ENCODE data around the gene TMUB1.

Gene TMUB1, protein sequence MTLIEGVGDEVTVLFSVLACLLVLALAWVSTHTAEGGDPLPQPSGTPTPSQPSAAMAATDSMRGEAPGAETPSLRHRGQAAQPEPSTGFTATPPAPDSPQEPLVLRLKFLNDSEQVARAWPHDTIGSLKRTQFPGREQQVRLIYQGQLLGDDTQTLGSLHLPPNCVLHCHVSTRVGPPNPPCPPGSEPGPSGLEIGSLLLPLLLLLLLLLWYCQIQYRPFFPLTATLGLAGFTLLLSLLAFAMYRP

DNA sequence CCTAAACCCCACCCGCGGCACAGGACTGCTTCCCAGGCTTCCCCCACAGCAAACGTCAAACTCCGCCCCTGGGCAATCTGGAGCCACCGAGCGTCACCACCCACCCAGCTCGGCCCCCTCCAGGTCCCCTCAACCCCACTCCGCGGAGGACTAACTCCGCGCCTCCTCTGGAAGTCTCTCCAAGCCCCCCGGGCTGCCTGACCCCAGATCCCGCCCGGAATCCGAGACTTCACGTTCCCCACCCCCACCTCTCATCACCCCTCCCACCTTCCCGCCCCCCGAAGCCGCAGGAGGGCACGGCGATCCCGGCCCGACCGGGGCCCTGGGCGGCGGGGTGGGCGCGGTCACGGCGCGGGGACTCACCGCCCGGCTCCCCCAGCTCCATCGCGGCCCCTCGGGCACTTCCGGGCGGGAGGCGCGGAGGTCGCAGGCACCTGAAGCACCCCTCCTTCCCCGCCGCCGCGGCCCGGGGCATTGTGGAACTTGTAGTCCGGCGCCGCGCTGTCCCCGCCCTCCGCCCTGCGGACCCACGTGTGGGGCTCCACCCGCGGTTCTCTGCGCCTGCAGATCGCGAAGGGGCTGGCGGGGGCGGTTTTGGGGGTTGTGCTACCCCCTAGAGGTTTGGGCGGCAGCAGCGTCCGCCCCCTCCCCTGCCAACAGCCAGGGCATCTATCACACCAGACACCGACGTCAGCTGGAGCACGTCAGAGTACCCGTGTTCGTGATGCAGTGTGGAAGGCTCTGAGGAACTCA lies at the start of gene TMUB1:
Gene TMUB1 (minus strand): TSS at position 423 of the 753 bp plus-strand sequence. CDS start 930 bp downstream, outside the sequence.
- H3K27ac ChIP-seq = peak within 1 kb of the TSS; percentile 100

DNA sequence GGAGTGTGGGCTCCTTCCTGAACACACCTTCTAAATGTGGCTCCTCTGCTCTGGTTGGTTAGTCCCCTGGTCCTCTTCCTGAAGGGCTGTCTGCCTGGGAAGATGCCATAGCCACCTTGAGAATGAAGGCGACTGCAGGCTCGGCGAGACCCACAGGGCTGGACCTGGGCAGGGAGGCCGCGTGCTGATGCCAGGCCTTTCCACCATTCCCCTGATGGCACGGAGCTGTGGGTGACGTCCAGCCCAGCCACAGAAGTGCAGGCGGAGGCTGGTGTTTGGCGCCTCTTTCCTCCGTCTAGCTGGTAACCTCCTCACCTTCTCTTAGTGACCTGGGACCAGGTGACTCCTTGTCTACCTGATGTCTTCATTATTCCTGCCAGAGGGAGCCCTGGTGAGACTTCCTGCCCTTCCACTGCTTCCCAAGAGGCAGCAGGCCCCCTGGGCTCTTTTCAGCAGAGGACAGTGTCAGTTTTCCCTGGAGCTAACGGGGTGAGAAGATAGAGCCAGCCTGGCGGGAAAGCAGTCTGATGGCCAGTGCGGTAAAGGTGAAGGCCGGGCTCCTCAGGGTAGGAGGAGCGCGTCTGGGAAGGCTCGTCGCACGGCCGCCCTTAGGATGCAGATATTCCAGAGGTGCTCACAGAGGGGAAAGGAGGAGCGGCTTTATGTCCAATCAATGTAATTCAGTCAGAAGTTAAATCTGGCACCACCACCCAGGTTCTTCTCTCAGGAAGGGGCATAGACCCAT lies 49.3 kb upstream of the TMUB1 start:
- no peak for TF ChIP-seq ZFX (IDR thresholded peaks at IDR 0.05; ENCODE audit: borderline replicate concordance)
- TF ChIP-seq, protein P1, sequence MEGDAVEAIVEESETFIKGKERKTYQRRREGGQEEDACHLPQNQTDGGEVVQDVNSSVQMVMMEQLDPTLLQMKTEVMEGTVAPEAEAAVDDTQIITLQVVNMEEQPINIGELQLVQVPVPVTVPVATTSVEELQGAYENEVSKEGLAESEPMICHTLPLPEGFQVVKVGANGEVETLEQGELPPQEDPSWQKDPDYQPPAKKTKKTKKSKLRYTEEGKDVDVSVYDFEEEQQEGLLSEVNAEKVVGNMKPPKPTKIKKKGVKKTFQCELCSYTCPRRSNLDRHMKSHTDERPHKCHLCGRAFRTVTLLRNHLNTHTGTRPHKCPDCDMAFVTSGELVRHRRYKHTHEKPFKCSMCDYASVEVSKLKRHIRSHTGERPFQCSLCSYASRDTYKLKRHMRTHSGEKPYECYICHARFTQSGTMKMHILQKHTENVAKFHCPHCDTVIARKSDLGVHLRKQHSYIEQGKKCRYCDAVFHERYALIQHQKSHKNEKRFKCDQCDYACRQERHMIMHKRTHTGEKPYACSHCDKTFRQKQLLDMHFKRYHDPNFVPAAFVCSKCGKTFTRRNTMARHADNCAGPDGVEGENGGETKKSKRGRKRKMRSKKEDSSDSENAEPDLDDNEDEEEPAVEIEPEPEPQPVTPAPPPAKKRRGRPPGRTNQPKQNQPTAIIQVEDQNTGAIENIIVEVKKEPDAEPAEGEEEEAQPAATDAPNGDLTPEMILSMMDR (IDR thresholded peaks at IDR 0.05) = no peak
- no peak overlapping the region for H3K27ac ChIP-seq

More for the DNA sequence above, at the start of gene TMUB1:
- TF ChIP-seq ZFX (IDR thresholded peaks at IDR 0.05; ENCODE audit: borderline replicate concordance) = no peak
- TF ChIP-seq, protein P1 (IDR thresholded peaks at IDR 0.05) = no peak

DNA sequence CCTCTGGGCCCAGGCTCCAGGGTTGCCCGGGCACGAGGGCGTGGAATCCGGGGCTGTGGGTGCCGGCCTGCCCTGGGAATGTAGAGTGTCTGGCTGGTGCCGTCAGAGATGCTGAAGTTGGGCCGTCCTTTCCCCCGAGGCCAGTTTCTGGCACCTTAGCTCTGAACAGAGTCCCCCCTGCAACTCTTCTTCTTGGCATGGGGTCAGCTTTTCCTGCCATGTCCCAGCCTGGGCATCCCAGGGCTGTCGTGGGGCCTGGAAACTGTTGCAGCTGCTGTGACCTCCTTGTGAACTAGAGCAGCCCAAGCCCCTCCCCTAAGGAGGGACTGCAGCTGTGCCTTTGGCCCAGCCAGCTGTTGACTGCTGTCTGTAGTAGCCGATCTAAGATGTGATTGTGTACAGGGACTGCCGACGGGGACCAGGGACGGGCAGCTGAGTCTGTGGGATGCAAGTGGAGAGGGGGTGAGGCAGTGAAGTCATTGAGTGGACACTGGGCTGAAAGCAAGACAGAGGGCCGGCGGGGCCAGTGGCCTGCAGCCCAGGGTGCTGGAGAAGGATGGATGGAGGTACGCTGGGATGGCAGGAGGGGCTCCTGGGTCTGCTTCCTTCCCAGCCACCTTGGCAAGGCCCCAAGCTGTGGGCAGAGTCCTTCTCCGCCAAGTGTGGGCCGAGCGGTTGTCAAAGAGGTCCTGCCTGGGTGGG lies 48.5 kb upstream of the TMUB1 start:
- TF ChIP-seq, protein P1 (IDR thresholded peaks at IDR 0.05) = no peak
- TF ChIP-seq ZFX (IDR thresholded peaks at IDR 0.05; ENCODE audit: borderline replicate concordance) = no peak
- H3K27ac ChIP-seq = no peak overlapping the region

DNA sequence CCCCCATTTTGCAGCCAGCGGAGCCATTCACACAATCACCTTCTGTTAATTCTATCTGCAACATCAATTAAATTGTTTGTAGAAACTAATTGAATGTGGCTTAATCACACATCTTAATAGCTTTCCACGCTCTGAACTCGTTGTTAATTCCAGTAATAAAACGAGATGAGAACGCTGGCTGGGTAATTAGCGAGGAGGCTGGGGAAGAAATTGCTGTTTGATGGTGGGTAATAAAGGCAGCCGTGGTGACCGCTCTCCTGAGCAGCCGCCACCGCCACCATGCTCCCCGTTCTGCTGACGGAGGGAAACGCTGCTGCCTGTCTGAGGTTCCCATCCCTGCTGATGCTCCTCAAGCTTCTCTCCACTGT lies 47.9 kb upstream of the TMUB1 start:
- TF ChIP-seq ZFX (IDR thresholded peaks at IDR 0.05; ENCODE audit: borderline replicate concordance) = no peak
- TF ChIP-seq, protein P1 (IDR thresholded peaks at IDR 0.05) = no peak
- no peak overlapping the region for H3K27ac ChIP-seq

DNA sequence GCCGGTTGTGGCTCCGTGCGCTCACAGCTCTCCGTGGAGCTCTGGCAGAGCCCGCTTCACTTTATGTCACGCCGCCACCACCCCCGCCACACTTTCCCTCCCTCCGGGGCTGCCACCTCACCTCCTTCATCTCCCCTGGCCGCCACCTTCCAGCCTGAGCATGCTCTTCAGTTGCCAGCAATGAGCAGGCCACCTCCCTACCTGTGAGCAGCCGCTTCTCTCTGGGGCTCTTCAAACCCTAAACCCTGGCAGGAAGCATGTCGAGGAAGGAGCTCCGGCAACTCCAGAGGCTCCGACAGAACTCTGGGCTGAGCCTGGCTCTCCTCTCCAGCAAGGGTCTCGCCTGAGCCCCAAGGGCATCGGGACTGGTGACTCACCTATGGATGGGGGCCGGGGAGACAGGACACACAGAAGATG lies 47.5 kb upstream of the TMUB1 start:
- no peak for TF ChIP-seq ZFX (IDR thresholded peaks at IDR 0.05; ENCODE audit: borderline replicate concordance)
- TF ChIP-seq, protein P1 (IDR thresholded peaks at IDR 0.05) = no peak

DNA sequence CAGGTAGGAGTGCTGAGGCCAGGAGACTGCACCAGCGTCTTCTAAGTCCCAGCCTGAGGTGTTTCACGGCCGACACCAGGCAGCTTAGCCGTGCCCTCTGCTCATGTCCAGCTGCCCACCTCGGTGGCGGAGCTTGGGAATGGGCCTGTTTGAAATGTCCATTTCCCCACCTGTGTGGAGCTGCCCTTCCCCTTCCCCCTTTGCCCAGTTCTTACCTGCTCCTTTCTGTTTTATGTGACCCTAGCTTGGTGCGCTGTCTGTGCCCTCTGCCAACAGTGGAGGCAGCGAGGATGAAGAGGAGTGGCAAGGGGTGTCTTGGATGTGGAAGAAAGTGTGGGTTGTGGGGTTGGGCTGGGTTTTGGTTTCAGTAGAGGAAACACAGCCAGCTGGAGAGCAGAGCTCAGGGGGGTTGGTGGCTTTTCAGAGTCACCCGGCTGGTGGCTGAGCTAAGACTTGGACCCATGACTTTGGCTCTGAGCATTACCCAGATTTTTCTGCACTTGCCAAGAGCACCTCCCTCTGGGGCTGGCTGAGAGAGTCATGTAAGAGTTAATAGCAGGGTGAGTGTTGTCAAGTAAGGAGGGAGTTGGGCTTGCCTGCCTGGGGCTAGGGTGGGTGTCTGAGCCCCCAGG lies 46.8 kb upstream of the TMUB1 start:
- no peak overlapping the region for H3K27ac ChIP-seq
- TF ChIP-seq, protein P1 (IDR thresholded peaks at IDR 0.05) = no peak
- no peak for TF ChIP-seq ZFX (IDR thresholded peaks at IDR 0.05; ENCODE audit: borderline replicate concordance)

More for the DNA sequence above, 47.5 kb upstream of the TMUB1 start:
- H3K27ac ChIP-seq = no peak overlapping the region

All from 22Rv1 (cell line).